ENCODE measurements around the gene CRB1.
"Not testable (repeated sequence)": the region's sequence is repeated elsewhere in the genome, so short reads cannot be mapped to it uniquely, and the experiment has no call there.

CRB1 gene

DNA sequence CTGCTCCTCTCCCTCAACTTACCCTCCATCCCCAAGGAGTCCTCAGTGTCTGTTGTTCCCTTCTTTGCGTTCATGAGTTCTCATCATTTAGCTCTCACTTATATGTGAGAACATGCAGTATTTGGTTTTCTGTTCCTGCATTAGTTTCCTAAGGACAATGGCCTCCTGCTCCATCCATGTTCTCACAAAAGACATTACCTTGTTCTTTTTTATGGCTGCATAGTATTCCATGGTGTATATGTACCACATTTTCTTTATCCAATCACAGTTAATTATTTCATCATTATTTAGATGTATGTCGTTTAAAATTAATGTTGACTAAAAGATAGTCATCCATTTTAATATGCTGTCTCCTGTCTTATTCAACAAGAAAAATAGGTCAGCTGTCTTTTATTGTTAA is 134.1 kb downstream of the CRB1 start:
- DNase-seq, result no peak

DNA sequence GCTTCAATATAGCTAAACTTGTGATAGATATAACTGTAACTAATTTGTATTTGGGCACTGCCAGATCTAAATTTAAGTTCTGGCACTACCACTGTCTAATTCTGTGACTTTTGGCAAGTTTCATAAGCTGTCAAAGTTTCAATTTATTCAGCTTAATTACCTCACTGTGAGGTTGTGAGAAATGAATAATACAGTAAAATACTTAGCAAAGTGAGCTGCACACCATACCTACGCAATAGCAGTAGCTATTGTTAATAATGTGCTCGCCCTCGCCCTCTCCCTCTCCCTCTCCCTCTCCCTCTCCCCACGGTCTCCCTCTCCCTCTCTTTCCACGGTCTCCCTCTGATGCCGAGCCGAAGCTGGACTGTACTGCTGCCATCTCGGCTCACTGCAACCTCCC is 136.7 kb downstream of the CRB1 start:
- DNase-seq, result not testable (repeated sequence)

DNA sequence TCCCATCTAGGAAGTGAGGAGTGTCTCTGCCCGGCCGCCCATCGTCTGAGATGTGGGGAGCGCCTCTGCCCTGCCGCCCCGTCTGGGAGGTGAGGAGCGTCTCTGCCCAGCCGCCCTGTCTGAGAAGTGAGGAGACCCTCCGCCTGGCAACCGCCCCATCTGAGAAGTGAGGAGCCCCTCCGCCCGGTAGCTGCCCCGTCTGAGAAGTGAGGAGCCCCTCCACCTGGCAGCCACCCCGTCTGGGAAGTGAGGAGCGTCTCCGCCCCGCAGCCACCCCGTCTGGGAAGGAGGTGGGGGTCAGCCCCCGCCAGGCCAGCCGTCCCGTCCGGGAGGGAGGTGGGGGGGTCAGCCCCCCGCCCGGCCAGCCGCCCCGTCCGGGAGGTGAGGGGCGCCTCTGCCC is 137.6 kb downstream of the CRB1 start:
- DNase-seq, result not testable (repeated sequence)

DNA sequence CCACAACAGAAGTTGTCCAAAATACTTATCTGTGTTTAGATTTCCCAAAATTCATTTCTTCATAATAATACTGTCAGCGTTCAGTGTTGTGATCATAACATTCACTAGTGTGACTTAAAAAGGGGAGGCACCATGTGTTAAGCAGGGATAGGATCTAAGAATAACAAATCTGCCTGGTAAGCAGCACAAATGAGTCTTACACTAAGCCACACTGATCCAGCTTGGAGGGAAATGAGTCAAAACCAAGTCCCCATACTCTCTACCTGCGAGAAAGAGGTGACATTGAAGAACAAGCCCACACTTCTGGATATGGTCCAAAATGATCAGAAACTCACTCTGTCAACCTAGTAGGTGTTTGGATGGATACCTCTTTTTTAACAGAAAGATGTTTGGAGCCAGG is 145.5 kb downstream of the CRB1 start:
- DNase-seq, result no peak

DNA sequence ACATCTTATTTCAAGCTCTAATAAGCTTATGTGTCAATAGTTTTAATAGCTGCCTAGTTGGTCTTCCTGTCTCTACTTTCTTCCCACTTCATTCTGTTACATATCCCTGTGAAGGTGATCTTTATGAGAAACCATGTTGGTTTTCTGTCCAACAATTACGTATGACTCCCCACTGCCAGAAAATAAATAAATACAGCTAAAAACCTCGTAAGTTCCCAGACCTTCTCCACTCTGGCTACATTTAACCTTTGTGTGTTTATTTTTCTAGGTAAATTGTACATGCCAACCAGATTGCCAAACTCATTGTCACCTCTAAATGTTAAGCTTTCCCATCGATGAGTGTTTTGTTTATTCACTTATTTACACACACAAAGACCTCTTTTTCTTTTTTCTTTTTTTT is 147.2 kb downstream of the CRB1 start:
- DNase-seq, result no peak

DNA sequence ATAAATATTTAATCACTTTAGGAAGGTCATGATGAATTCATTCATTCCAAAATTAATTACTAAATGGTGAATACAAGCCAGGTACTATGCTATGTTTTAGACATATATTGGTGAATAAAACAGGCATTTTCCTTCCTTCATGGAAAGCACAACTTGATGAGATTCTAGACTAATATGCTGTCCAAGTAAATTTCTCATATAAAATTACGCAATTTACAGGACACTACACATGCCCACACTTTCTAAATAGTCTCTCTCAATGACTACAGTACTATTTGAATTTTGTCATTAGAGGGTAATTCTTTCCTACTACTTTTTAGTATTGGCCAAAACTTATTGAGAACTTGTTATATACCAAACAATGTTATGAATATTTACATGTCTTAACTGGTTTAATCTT is 150.6 kb downstream of the CRB1 start:
- DNase-seq, result no peak

DNA sequence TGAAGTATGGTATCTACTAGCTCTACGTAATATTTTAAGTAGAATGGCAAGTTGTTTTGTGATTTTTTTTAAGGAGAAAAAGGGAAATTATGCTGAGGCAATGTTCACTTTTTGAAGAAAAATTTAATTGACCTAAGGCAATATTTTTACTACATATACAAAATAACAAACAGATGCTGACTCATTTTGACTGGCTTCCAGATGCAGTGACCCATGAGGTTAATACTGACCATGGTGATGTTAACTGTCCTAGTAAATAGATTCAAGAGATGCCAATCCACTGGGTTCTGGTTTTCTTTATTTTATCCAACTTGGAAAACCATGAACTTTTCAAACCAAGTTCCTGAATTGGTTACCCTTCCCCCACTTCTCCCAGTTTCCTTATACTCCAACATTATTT is 154.9 kb downstream of the CRB1 start:
- DNase-seq, result no peak

DNA sequence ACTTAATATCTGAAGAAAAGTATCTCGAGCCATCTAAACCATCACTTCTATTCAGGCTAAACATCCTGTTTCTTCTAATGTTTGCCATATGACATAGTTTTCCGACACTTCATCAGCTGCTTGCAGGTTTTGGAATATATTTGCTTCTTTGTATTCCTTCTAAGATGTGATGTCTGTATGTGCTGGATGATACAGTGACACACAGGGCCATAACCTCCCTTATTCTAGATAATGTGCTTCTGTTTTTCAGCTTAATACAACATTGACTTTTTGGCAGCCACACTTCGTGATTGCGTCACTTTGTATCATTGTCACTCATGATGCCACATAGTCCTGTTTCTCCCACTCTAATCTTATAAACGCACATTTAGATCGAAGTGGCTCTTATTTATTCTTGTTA is 156.3 kb downstream of the CRB1 start:
- DNase-seq, result no peak

DNA sequence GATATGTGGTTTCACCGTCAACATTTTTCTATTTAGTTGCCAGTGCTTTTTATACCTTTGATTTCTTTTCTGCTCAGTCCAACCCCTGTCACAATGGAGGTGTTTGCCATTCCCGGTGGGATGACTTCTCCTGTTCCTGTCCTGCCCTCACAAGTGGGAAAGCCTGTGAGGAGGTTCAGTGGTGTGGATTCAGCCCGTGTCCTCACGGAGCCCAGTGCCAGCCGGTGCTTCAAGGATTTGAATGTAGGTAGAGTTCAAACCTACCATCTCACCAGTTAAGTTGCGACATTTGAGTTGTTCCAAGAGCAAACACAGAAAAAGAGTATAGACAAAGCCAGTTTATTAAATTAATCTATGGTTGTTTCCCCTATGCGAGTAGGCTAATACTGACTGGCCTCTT is 161.3 kb downstream of the CRB1 start:
- DNase-seq, result no peak

DNA sequence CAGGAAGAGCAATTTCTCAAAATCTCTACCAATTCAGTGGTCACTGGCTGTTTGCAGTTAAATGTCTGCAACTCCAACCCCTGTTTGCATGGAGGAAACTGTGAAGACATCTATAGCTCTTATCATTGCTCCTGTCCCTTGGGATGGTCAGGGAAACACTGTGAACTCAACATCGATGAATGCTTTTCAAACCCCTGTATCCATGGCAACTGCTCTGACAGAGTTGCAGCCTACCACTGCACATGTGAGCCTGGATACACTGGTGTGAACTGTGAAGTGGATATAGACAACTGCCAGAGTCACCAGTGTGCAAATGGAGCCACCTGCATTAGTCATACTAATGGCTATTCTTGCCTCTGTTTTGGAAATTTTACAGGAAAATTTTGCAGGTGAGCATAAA is 167.2 kb downstream of the CRB1 start:
- no peak for DNase-seq

DNA sequence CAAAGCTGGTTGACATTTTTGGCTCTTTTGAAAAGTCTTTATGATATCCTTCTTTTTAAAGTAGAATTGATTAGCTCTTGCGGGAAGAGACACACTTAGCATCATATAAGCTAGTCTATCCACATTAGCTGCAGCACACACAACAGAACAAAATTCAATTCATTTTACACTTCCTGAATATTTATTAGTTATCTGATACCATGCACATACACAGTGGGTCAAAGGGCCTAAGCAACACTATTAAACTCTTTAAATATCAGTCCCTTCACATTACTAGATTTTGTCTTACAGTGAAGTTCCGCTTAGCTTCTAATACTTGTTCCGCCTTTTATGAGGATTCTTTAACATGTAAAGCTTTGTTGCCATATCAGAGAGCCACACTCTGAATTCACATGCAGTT is 169.5 kb downstream of the CRB1 start:
- DNase-seq, result no peak

DNA sequence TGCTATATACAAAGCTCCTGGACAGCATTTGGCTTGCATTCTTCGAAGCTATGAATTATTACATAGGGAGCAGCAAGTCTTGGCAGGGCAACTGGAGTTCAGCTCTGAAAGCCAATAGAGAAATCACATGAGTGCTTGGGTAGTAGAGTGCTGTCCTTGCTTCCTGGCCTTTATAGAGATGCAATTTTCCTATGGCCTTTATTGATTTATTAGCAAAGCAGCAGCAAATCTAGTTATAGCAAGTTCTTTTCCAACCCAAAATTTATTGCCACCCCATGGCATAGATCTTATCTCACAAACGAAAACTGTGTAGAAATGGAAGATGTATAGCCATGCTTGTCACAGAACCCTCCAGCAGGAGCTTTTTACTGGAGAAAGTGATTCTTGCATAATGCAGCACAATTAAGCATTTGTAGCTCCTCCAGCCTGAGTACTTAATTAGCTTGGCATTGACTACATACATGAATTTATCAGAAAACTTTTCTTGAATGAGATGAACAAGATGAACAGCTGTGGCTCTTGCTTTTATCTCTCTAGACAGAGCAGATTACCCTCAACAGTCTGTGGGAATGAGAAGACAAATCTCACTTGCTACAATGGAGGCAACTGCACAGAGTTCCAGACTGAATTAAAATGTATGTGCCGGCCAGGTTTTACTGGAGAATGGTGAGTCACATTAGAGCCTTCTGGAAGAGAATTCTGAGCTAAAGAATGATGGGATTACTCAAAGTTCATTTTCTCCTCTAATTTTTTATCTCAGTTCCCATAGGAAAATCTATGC is 170.1 kb downstream of the CRB1 start:
- DNase-seq, result no peak

DNA sequence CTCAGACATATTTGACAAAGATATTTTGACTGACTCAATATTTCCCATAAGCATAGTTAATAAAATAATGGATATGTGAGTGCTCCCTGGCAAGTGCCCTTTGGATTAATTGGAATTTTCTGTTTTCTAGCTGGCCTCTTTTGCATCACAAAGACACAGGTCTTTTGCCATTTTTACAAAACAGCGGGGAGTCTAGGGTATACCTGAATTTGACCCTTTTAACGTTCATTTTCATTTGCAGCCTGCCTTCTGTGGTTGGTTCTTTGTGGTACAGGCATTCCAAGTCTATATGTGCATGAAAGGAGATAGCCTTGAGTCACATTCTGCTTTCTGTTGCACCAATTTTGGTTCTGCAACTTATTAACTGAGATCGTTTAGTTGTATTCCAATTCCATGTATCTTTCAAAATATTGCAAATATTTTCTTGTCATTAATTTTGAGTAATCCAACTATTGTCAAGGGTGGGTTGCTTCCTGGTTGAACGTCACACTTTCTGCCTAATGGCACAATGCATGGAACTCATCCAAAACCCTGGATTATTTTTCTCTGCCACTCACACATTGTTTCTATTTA is 171.7 kb downstream of the CRB1 start:
- DNase-seq, result peak; percentile 17

DNA sequence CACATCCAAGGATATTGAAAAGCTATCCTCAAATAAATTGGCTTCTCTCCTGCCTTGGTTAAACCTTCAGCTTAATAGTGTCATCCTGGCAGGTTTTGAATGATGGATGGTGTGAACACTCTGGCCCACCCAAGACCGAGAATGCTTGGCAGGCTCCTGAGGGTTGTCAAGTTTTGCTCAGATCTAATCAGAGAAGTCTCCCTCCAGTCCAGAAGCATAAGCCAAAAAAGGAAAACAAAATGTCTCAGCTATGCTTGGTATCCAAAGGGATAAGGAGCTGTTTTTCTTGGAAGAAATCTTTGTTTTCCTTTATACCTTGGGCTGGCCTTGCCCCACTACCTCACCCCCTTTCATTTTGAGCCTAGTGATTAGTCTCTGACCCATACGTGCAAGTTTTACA is 172.7 kb downstream of the CRB1 start:
- DNase-seq, result no peak

DNA sequence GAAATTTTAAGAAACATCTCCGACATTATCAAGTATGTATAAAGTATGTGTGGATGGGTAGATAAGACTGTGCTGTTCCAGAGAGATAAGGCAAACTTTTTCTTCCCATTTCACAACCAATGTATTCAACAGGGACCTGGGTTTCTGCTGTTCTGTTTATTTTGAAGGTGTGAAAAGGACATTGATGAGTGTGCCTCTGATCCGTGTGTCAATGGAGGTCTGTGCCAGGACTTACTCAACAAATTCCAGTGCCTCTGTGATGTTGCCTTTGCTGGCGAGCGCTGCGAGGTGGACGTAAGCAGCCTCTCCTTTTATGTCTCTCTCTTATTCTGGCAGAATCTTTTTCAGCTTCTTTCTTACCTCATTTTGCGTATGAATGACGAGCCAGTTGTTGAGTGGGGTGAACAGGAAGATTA is 174.0 kb downstream of the CRB1 start:
- DNase-seq, result no peak

DNA sequence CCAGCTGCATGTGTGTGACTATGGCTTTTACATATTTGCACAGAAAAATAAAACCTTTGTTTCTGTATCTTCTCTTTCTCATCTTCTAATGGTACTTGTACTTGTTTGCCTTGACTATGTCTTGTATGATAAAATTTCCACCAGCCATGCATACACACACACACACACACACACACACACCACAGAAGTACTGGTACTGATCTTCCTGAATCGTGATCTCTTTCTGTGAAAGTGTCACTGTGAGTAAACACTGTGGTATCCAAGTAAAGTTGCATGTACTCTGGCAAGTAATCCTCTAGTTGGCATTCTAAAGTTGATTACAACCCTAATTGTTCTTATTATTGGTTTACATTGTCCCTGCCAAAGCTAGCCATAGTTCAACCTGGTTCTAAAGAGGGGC is 176.7 kb downstream of the CRB1 start:
- no peak for DNase-seq

DNA sequence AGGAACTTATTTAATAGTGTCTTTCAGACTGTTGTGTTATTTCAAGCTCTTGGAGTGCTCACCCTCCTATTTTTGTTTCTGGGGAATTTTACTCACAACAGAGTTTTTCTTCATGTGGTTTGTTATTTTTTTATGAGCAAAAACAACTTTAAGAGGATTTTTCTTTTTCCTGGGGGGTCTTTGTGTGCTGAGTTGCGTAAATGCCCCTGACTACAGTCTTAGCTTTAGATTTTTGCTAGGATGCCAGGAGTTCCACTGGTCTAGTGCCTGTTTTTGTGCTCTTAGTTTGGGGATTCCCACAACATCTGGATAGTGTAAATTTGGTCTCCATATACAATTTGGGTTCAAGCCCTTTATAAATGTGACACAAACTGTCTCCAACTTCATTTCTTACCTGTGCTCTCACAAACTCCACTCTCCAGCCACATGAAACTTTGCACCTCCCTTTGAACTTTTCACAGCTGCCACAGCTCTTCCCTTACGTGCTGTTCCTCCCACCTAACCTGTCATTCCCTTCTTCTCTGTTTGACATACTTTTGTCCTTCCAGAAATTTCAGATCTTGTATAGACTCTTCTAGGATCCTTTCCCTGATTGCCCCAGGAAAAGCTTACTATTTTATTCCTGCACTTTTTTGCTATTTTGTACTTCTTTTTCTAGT is 180.2 kb downstream of the CRB1 start:
- no peak for DNase-seq

DNA sequence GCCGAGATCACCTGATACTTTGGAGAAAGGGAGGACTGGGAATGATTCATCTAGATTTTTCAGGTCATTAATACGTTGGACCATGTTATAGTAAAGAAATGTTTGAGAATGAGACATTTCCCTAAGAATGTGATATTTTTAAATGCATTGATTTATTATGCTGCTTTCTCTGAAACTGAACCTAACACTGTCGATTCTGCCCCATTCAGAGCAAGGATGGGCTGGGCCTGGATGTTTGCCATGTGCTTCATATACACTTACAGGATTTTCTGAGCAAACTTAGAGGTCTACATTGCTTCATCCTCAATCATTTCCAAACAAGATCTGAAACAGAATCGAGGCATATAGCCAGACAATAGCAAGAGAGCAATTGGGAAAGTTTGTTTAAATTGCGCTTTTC is 183.3 kb downstream of the CRB1 start:
- no peak for DNase-seq

DNA sequence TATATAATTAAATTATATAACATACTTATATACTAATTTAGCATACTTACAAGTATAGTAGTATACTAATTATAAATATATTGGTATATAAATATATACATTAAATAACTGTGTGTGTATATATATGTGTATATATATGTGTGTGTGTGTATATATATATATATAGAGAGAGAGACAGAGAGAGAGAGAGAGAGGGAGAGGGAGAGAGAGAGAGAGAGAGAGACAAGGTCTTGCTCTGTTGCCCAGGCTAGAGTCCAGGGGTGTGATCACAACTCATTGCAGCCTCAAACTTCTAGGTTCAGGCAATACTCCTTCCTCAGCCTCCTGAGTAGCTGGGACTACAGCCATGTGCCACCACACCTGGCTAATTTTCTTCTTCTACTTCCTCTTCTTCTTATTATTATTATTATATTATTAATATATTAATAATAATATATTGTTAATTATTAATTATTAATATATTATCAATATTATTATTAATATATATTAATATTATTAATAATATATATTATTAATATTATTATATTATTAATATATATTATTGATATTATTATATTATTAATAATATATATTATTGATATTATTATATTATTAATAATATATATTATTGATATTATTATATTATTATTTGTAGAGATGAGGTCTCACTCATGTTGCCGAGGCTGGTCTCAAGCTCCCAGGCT is 185.5 kb downstream of the CRB1 start:
- no peak for DNase-seq

DNA sequence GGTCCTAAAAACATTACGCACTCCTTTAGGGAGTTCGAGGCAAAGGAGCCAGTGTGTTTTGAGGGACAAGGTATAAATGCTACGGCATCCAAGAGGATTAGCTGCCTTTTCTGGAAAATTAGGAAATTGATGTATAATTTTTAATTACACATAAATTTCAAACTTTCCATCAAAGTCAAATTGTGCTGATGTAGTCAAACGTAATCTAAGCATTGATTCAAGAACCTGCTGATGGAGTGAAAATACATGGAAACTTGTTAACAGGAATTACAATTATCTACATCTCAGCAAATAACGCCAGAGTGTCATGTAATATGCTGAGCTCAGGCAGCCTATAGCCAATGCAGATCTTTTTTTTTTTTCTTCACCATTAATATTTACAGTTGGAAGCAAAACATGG is 194.5 kb downstream of the CRB1 start:
- DNase-seq, result no peak

DNA sequence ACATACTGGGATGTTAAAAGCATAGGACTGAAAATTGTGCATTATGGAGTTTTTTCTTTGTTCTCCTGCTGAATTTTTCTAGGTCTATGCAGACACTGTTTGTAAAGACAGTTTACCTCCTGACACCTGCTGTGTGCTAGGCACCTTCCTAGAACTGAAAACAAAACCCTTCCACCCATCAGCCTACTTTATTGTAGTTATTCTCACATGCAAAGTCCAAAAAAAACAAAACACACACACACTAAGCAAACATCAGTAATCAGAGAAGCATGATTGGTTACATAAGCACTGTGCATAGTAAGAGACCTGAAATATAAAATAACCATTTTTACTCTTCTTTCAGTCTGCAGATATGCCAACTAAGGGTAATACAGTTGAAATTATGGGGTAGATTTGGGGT is 195.1 kb downstream of the CRB1 start:
- peak; percentile 14 for DNase-seq

DNA sequence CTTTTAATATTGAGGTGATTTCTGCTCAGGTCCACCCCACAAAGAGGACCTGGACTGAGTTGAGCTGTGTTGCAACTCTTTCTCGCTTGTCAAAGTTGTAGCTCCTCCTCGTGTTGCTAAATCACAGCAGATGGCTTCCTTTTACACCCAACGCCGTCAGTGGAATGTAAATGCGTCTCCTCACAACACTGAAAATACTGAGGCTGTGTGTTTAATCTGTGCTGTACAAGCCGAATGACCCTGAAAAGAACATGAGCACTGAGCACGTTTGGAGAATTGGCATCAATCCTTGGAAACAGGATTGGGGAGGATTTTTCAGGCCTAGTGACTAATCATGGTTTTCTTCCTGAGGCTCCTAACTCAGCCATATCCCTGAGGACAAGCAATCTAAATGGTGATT is 196.0 kb downstream of the CRB1 start:
- no peak for DNase-seq

DNA sequence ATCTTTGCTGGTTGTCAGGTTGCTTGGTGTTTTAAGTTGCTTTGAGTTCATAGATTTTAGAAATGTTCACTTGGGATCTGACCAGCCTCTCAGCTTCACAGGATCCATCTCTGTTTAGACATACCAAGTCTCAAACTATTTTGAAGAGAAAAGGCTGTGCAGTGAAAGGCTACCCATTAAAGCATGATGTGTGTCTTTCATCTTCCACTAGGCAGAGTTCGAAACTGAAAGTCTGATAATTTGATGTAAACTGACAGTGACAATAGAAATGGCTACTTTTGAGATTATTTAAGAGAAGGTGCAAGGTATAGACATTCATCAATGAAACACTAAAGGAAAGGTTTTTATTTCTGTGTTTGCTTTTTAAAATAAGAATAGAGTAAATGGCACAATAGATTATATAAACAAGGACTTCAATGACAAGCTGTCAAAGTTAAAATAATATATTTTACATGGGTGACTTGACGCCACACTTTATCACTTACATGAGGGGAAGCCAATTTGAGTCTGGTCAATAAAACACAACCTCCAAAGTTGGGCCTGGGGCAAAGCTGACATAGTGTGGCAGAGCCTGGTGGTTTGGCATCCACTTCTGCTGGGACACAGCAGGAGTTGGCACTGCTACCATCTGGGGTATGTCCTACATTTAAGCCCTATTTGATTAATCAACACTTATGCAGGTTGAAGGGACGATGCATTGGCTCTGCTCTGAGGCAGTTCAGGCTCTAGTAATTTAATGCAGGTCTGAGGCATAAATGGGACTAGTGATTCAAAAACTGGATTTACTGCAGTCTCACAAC is 197.7 kb downstream of the CRB1 start:
- DNase-seq, result no peak
